Kidney tubule cell (primary cell): Measurements from ENCODE around the gene MRTFA.

Experiments used
- DNase-seq: peaks from one replicate; pipeline ENCODE4 v3.0.0-alpha.2; 2018; ENCODE audit warnings: low spot score

MRTFA gene

GRCh38 chr22:40491990-40492631, 144.4 kb downstream of the MRTFA start:
- no peak for DNase-seq

- peak; percentile 38 for DNase-seq
These were observed 148.8 kb downstream of the MRTFA start for GRCh38 chr22:40487663-40488249.

GRCh38 chr22:40486962-40487602, 149.4 kb downstream of the MRTFA start:
- no peak for DNase-seq

- peak; percentile 13 for DNase-seq
These were observed 150.5 kb downstream of the MRTFA start for GRCh38 chr22:40485813-40486667.

- peak; percentile 23 for DNase-seq
These were observed 151.4 kb downstream of the MRTFA start for GRCh38 chr22:40484906-40485669.

- no peak for DNase-seq
These were observed 153.6 kb downstream of the MRTFA start for GRCh38 chr22:40482886-40483285.

GRCh38 chr22:40482391-40482790, 154.1 kb downstream of the MRTFA start:
- no peak for DNase-seq

- DNase-seq = no peak
These were observed 155.5 kb downstream of the MRTFA start for GRCh38 chr22:40480996-40481395.

GRCh38 chr22:40479887-40480538, 156.5 kb downstream of the MRTFA start:
- DNase-seq = no peak

GRCh38 chr22:40479126-40479800, 157.3 kb downstream of the MRTFA start:
- DNase-seq = no peak

- DNase-seq = no peak
These were observed 158.0 kb downstream of the MRTFA start for GRCh38 chr22:40478338-40479125.

- DNase-seq = no peak
These were observed 158.7 kb downstream of the MRTFA start for GRCh38 chr22:40477683-40478337.

GRCh38 chr22:40476341-40476740, 160.2 kb downstream of the MRTFA start:
- no peak for DNase-seq

GRCh38 chr22:40473703-40474102, 162.8 kb downstream of the MRTFA start:
- DNase-seq = no peak

GRCh38 chr22:40472579-40472978, 163.9 kb downstream of the MRTFA start:
- DNase-seq = no peak

- DNase-seq = no peak
These were observed 164.5 kb downstream of the MRTFA start for GRCh38 chr22:40472051-40472450.

GRCh38 chr22:40469181-40469580, 167.3 kb downstream of the MRTFA start:
- no peak for DNase-seq

- DNase-seq = no peak
These were observed 167.9 kb downstream of the MRTFA start for GRCh38 chr22:40468616-40469015.

- no peak for DNase-seq
These were observed 169.5 kb downstream of the MRTFA start for GRCh38 chr22:40466976-40467375.
